Measurements from ENCODE around the gene ZNF793.

The ZNF793 gene

GRCh38 chr19:37506387-37507166 lies at the start of gene ZNF793:
Gene ZNF793 (plus strand): TSS chr19:37506939. CDS start chr19:37523440, 16,501 bp downstream.
- TF ChIP-seq CTCF (conservative IDR thresholded peaks at IDR 0.05; ENCODE audit: control insufficient read depth, insufficient read depth, low read depth, low read length) = no peak
- DNase-seq (ENCODE audit: low read depth) = peak; percentile 77
- peak within 1 kb of the TSS; percentile 81 for H3K4me3 ChIP-seq (ENCODE audit: control insufficient read depth, low read depth, low read length)

GRCh38 chr19:37466277-37466797 lies 40.4 kb upstream of the ZNF793 start:
- DNase-seq (ENCODE audit: low read depth) = peak; percentile 31
- TF ChIP-seq CTCF (conservative IDR thresholded peaks at IDR 0.05; ENCODE audit: control insufficient read depth, insufficient read depth, low read depth, low read length) = no peak
- peak overlapping the region; percentile 85 for H3K4me3 ChIP-seq (ENCODE audit: control insufficient read depth, low read depth, low read length)

- H3K4me3 ChIP-seq (ENCODE audit: control insufficient read depth, low read depth, low read length) = peak within 1 kb of the TSS; percentile 85
- no peak for TF ChIP-seq CTCF (conservative IDR thresholded peaks at IDR 0.05; ENCODE audit: control insufficient read depth, insufficient read depth, low read depth, low read length)
- peak; percentile 94 for DNase-seq (ENCODE audit: low read depth)
These were observed 39.7 kb upstream of the ZNF793 start, which contains the start of gene ZNF569 for GRCh38 chr19:37466798-37467607. Gene ZNF569 (minus strand): TSS chr19:37467444. CDS start chr19:37444921, 22,523 bp downstream.

GRCh38 chr19:37467608-37468090 lies 39.1 kb upstream of the ZNF793 start:
- TF ChIP-seq CTCF (conservative IDR thresholded peaks at IDR 0.05; ENCODE audit: control insufficient read depth, insufficient read depth, low read depth, low read length) = no peak
- H3K4me3 ChIP-seq (ENCODE audit: control insufficient read depth, low read depth, low read length) = peak overlapping the region; percentile 85
- DNase-seq (ENCODE audit: low read depth) = no peak

- DNase-seq (ENCODE audit: low read depth) = peak; percentile 84
- TF ChIP-seq CTCF (conservative IDR thresholded peaks at IDR 0.05; ENCODE audit: control insufficient read depth, insufficient read depth, low read depth, low read length) = no peak
- peak within 1 kb of the TSS; percentile 95 for H3K4me3 ChIP-seq (ENCODE audit: control insufficient read depth, low read depth, low read length)
These were observed 37.6 kb upstream of the ZNF793 start, which contains the start of gene ZNF570 for GRCh38 chr19:37468961-37469777. Gene ZNF570 (plus strand): TSS chr19:37469356. CDS start chr19:37470355, 999 bp downstream.

- TF ChIP-seq CTCF (conservative IDR thresholded peaks at IDR 0.05; ENCODE audit: control insufficient read depth, insufficient read depth, low read depth, low read length) = no peak
- DNase-seq (ENCODE audit: low read depth) = no peak
- peak overlapping the region; percentile 95 for H3K4me3 ChIP-seq (ENCODE audit: control insufficient read depth, low read depth, low read length)
These were observed 36.5 kb upstream of the ZNF793 start for GRCh38 chr19:37470216-37470615.

Measured in fibroblast of mammary gland (primary cell).